ENCODE data around the gene SEMA3A. TPM values are rescaled to one million over a fixed set of nuclear protein-coding genes. Genes with fewer than 3 reads are reported as not detected.

Gene SEMA3A
- total RNA-seq, 1 experiment from 2014 or later = 20.2 TPM

GRCh38 chr7:84002348-84002747 lies 192.2 kb downstream of the SEMA3A start:
- CTCF ChIA-PET = no interaction called here
- BruUV-seq (replicated peaks) = no TSS peak
- no peak for DNase-seq
- intact Hi-C loops (cut with micrococcal nuclease; ENCODE audit: unreplicated experiment) = no loop called here
- TF ChIP-seq, protein P1, sequence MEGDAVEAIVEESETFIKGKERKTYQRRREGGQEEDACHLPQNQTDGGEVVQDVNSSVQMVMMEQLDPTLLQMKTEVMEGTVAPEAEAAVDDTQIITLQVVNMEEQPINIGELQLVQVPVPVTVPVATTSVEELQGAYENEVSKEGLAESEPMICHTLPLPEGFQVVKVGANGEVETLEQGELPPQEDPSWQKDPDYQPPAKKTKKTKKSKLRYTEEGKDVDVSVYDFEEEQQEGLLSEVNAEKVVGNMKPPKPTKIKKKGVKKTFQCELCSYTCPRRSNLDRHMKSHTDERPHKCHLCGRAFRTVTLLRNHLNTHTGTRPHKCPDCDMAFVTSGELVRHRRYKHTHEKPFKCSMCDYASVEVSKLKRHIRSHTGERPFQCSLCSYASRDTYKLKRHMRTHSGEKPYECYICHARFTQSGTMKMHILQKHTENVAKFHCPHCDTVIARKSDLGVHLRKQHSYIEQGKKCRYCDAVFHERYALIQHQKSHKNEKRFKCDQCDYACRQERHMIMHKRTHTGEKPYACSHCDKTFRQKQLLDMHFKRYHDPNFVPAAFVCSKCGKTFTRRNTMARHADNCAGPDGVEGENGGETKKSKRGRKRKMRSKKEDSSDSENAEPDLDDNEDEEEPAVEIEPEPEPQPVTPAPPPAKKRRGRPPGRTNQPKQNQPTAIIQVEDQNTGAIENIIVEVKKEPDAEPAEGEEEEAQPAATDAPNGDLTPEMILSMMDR (IDR thresholded peaks at IDR 0.05; ENCODE audit: unreplicated experiment) = no peak
- Mint-ChIP-seq H3K9me3 (ENCODE audit: low read depth, unreplicated experiment) (no peaks in the 10 kb centered on the region), H3K4me3 (ENCODE audit: low read depth, unreplicated experiment) (no peak overlapping the region), H3K36me3 (ENCODE audit: insufficient read depth, unreplicated experiment) (no peaks in the 10 kb centered on the region), H3K27ac (ENCODE audit: unreplicated experiment) (no peak overlapping the region), H3K4me1 (ENCODE audit: low read depth, unreplicated experiment) (no peaks in the 10 kb centered on the region), H3K27me3 (ENCODE audit: unreplicated experiment) (no peaks in the 10 kb centered on the region)

DNA sequence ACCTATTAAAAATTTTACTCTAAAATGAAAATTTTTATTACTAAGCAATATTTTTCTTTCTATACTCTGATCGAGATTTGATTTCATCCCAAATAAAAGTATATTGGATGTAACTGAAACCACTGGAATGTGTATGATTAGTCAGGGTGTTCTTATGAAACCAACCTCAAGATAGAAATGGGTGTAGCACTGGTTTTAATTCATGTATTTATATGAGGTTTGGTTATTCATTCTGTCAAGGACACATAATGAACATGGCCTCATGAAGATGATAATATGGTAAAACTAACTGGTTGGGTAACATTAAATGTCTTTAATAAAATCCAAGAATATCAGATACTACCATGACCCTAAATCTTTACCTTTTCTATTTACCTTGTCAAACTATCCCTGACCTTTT lies 197.7 kb downstream of the SEMA3A start:
- CTCF ChIA-PET = no interaction called here
- Mint-ChIP-seq H3K4me3 (ENCODE audit: low read depth, unreplicated experiment) (no peak overlapping the region), H3K27me3 (ENCODE audit: unreplicated experiment) (no peaks in the 10 kb centered on the region), H3K9me3 (ENCODE audit: low read depth, unreplicated experiment) (no peaks in the 10 kb centered on the region), H3K36me3 (ENCODE audit: insufficient read depth, unreplicated experiment) (no peaks in the 10 kb centered on the region), H3K27ac (ENCODE audit: unreplicated experiment) (no peak overlapping the region), H3K4me1 (ENCODE audit: low read depth, unreplicated experiment) (no peaks in the 10 kb centered on the region)
- no peak for DNase-seq
- intact Hi-C loops (cut with micrococcal nuclease; ENCODE audit: unreplicated experiment) = no loop called here
- TF ChIP-seq, protein P1 (IDR thresholded peaks at IDR 0.05; ENCODE audit: unreplicated experiment) = no peak
- no TSS peak for BruUV-seq (replicated peaks)

- CTCF ChIA-PET = no interaction called here
- no peak for DNase-seq
- intact Hi-C loops (cut with micrococcal nuclease; ENCODE audit: unreplicated experiment) = no loop called here
- Mint-ChIP-seq H3K9me3 (ENCODE audit: low read depth, unreplicated experiment) (no peaks in the 10 kb centered on the region), H3K4me1 (ENCODE audit: low read depth, unreplicated experiment) (no peaks in the 10 kb centered on the region), H3K27ac (ENCODE audit: unreplicated experiment) (no peak overlapping the region), H3K36me3 (ENCODE audit: insufficient read depth, unreplicated experiment) (no peaks in the 10 kb centered on the region), H3K4me3 (ENCODE audit: low read depth, unreplicated experiment) (no peak overlapping the region), H3K27me3 (ENCODE audit: unreplicated experiment) (no peaks in the 10 kb centered on the region)
- BruUV-seq (replicated peaks) = no TSS peak
- TF ChIP-seq, protein P1 (IDR thresholded peaks at IDR 0.05; ENCODE audit: unreplicated experiment) = no peak
These were observed 206.8 kb downstream of the SEMA3A start for GRCh38 chr7:83987764-83988163.

DNA sequence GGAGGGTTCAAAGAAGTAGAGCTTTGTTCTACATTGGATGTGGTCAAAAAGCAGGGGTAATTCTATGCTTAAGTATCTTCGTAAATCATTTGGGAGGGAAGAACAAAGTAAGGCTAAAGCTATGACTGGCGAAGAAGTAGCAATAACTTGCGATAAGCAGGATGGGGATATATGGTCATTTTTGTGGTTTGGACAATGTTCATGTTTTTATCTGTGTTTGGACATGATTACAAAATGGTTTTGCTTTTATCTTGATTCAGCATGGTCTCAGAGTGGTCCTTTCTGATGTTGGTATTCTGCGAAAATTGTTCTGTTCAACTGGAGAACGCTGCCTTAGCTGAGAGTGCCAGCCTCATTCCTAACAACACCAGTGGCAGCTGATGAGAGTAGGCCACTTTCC lies 208.8 kb downstream of the SEMA3A start:
- Mint-ChIP-seq H3K4me3 (ENCODE audit: low read depth, unreplicated experiment) (no peak overlapping the region), H3K27me3 (ENCODE audit: unreplicated experiment) (no peaks in the 10 kb centered on the region), H3K9me3 (ENCODE audit: low read depth, unreplicated experiment) (no peaks in the 10 kb centered on the region), H3K36me3 (ENCODE audit: insufficient read depth, unreplicated experiment) (no peaks in the 10 kb centered on the region), H3K4me1 (ENCODE audit: low read depth, unreplicated experiment) (no peaks in the 10 kb centered on the region), H3K27ac (ENCODE audit: unreplicated experiment) (no peak overlapping the region)
- no TSS peak for BruUV-seq (replicated peaks)
- intact Hi-C loops (cut with micrococcal nuclease; ENCODE audit: unreplicated experiment) = no loop called here
- no peak for DNase-seq
- CTCF ChIA-PET = no interaction called here
- TF ChIP-seq, protein P1 (IDR thresholded peaks at IDR 0.05; ENCODE audit: unreplicated experiment) = no peak

DNA sequence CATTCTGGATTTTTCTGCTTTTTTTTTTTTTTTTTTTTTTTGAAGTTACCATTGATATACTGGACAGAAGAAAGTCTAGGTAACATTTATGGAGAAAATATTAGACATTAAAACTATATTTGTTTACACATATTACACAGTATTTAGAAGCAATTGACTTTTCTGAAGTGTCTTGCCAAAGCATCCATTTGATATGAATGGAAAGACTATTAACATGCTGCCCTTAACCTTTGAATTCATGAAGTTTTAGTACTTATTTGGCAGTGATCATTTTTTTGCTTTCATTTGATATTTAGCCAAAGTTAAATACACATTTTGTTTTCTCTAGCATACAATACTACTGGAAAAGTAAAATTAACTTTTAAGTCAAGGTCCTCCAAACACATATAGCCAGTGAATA lies 210.0 kb downstream of the SEMA3A start:
- BruUV-seq (replicated peaks) = no TSS peak
- intact Hi-C loops (cut with micrococcal nuclease; ENCODE audit: unreplicated experiment) = no loop called here
- H3K9me3 Mint-ChIP-seq (ENCODE audit: low read depth, unreplicated experiment) = no peaks in the 10 kb centered on the region
- no peaks in the 10 kb centered on the region for H3K4me1 Mint-ChIP-seq (ENCODE audit: low read depth, unreplicated experiment)
- no peaks in the 10 kb centered on the region for H3K36me3 Mint-ChIP-seq (ENCODE audit: insufficient read depth, unreplicated experiment)
- H3K4me3 Mint-ChIP-seq (ENCODE audit: low read depth, unreplicated experiment) = no peak overlapping the region
- no peaks in the 10 kb centered on the region for H3K27me3 Mint-ChIP-seq (ENCODE audit: unreplicated experiment)
- H3K27ac Mint-ChIP-seq (ENCODE audit: unreplicated experiment) = no peak overlapping the region
- DNase-seq = no peak
- CTCF ChIA-PET = no interaction called here
- TF ChIP-seq, protein P1 (IDR thresholded peaks at IDR 0.05; ENCODE audit: unreplicated experiment) = no peak

Data from Calu3 (cell line).